Measurements from ENCODE around the gene TUBG2.
A peak's percentile ranks its signal among the peaks of the same experiment; 100 is the strongest.
"Not testable (repeated sequence)": the region's sequence is repeated elsewhere in the genome, so short reads cannot be mapped to it uniquely, and the experiment has no call there.

The TUBG2 gene

DNA sequence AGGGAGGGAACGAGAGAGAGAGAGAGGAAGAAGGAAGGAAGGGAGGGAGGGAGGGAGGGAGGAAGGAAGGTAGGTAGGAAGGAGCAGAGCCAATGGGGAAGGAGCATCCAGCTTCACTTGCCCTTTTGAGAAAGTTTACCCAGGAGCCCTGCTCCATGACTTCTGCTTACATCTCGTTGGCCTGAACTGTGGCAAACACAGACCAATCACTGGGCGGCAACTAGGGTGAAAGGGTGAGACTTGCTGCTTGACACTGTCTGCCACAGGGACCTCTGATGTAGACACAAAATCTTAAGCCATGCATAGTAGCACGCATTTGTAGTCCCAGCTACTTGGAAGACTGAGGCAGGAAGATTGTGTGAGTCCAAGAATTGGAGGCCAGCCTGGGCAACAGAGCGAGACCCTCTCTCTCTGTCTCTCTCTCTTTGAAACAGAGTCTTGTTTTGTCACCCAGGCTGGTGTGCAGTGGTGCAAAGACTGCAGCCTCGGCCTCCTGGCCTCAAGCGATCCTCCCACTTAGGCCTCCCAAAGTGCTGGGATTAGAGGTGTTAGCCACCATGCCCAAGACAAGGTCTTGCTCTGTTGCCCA is 19.5 kb upstream of the TUBG2 start:
- H3K4me3 Mint-ChIP-seq, result no peak overlapping the region
- no peaks in the 10 kb centered on the region for H3K36me3 Mint-ChIP-seq (ENCODE audit: low read depth)
- intact Hi-C loops (cut with micrococcal nuclease), result no loop called here
- no peak overlapping the region for H3K27ac Mint-ChIP-seq
- no peaks in the 10 kb centered on the region for H3K4me1 Mint-ChIP-seq (ENCODE audit: low read depth)
- no peaks in the 10 kb centered on the region for H3K9me3 Mint-ChIP-seq
- peaks cover 17% of the 10 kb centered on the region for H3K27me3 Mint-ChIP-seq

DNA sequence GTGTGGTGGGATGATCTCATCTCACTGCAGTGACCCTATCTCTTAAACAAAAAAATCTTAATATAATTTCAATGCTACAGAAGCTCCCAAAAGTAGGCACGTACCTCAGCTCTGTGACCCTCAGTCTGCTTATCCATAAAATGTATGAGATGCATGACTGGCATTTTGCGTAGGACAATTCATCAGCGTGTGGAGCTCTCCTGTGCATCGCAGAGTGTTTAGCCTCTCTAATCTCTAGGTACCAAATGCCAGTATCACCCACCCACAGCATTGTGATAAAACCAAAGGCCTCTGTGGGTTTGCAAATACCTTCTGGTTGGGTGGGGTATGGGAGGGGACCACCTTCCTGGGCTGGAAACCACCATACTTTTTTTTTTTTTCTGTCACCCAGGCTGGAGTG is 19.0 kb upstream of the TUBG2 start:
- Mint-ChIP-seq H3K27me3 (peaks cover 17% of the 10 kb centered on the region), H3K27ac (no peak overlapping the region), H3K9me3 (no peaks in the 10 kb centered on the region), H3K4me3 (no peak overlapping the region), H3K4me1 (ENCODE audit: low read depth) (no peaks in the 10 kb centered on the region), H3K36me3 (ENCODE audit: low read depth) (no peaks in the 10 kb centered on the region)
- intact Hi-C loops (cut with micrococcal nuclease), result no loop called here

DNA sequence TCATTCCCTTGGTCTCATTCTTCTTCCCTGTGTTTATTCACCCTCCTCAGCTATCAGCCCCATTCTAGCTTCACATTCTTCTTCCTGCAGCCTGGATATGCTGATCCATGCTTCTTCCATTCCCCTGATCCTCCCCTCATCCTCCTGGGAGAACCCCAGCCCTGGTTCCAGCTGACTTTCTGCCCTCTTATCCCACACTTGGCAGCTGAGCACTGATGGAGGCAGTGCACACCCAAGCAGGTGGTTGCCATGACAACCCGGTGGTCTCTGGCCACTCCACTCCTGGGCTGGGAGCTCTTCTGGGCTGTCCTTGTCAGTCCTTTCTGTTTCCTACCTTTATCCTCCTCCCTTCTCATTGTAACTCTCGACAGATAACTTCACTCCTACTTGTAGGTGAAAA is 16.7 kb upstream of the TUBG2 start:
- H3K27me3 Mint-ChIP-seq, result peaks cover 12% of the 10 kb centered on the region
- intact Hi-C loops (cut with micrococcal nuclease), result no loop called here
- H3K4me3 Mint-ChIP-seq, result no peak overlapping the region
- H3K27ac Mint-ChIP-seq, result no peak overlapping the region
- H3K4me1 Mint-ChIP-seq (ENCODE audit: low read depth), result no peaks in the 10 kb centered on the region
- no peaks in the 10 kb centered on the region for H3K9me3 Mint-ChIP-seq
- no peaks in the 10 kb centered on the region for H3K36me3 Mint-ChIP-seq (ENCODE audit: low read depth)

DNA sequence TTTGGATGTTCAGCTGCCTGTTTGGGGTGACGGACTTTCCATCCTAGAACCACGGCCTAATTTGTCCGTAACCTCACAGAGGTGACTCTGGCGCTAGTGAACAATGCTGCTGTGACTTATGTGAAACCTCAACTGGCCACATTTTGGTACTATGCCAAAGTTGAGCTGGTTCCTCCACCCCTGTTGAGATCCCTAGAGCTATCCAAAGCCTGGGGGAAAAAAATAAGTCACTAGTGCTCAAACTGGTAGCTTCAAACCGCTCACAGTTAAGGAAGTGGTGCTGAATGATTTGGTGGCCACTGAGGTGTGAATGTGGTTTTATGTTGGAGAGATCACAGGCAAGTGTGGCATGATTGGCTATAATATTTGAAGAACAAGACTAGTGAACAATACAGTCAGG is 11.3 kb upstream of the TUBG2 start:
- no peak overlapping the region for H3K27ac Mint-ChIP-seq
- H3K27me3 Mint-ChIP-seq, result peaks cover 6% of the 10 kb centered on the region
- H3K4me1 Mint-ChIP-seq (ENCODE audit: low read depth), result no peaks in the 10 kb centered on the region
- intact Hi-C loops (cut with micrococcal nuclease), result no loop called here
- H3K9me3 Mint-ChIP-seq, result no peaks in the 10 kb centered on the region
- no peaks in the 10 kb centered on the region for H3K36me3 Mint-ChIP-seq (ENCODE audit: low read depth)
- no peak overlapping the region for H3K4me3 Mint-ChIP-seq

DNA sequence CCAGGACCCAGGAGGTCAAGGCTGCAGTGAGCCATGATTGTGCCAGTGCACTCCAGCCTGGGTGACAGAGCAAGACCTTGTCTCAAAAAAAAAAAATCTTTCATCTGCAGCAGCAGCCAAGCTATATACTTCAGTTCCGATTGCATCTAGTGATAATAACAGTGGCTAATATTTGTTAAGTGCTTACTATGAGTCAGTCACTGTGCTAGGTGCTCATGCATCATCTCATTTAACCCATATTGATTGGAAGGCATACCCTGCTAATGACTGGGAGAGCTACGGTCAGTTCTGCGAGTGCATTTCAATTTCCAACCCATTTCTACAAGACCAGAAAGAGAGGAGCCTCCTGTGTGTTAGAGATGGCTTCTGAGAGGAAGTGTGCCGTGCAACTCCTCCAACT is 7.7 kb upstream of the TUBG2 start:
- no peak overlapping the region for H3K27ac Mint-ChIP-seq
- H3K4me3 Mint-ChIP-seq, result no peak overlapping the region
- no peaks in the 10 kb centered on the region for H3K9me3 Mint-ChIP-seq
- H3K36me3 Mint-ChIP-seq (ENCODE audit: low read depth), result no peaks in the 10 kb centered on the region
- peaks cover 10% of the 10 kb centered on the region for H3K4me1 Mint-ChIP-seq (ENCODE audit: low read depth)
- H3K27me3 Mint-ChIP-seq, result peaks cover 33% of the 10 kb centered on the region
- intact Hi-C loops (cut with micrococcal nuclease), result no loop called here

DNA sequence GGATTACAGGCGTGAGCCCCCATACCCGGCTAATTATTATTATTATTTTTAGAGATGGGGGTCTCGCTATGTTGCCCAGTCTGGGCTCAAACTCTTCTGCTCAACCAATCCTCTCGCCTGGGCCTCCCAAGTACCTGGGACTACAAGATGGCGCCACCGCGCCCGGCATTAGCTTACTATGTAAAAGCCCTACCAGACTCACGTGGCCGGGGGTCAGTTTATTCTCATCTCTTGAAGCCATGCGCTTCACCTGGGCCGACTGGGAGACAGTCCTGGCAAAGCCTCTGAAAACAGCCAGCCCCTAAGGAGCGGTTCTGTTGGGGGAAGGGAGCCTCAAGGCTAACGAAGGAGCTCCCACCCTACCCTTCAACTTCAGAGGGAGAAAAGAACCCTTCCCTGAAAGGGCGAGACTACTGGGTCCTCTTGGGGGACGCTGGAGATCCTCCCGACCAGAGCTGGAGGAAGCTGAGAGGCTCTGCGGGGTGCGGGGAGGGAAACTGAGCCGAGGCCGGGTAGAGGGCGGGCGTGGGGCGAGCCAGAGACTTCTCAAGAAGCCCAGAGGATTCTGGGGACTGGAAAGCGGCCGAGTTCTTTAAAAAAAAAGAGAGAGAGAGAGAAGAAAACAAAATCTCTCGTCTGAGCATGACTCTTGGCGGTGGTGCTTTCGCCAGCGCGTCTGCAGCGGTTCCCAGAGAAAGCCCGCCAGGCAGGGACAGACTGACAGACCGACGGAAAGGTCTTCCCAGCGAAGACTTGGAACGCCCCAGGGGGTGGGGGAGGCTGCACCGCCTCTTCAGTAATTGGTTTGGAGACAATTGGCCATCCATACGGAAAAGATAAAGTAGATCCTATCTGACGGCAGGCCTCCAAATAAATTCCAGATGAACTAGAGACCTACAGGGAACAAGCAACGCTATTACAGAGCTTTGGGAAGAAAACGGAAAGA is 5.6 kb upstream of the TUBG2 start:
- Mint-ChIP-seq H3K27ac (no peak overlapping the region), H3K27me3 (peaks cover 41% of the 10 kb centered on the region), H3K4me3 (peak overlapping the region; percentile 57), H3K4me1 (ENCODE audit: low read depth) (peaks cover 22% of the 10 kb centered on the region), H3K36me3 (ENCODE audit: low read depth) (no peaks in the 10 kb centered on the region), H3K9me3 (peaks cover 6% of the 10 kb centered on the region)
- intact Hi-C loops (cut with micrococcal nuclease), result no loop called here

DNA sequence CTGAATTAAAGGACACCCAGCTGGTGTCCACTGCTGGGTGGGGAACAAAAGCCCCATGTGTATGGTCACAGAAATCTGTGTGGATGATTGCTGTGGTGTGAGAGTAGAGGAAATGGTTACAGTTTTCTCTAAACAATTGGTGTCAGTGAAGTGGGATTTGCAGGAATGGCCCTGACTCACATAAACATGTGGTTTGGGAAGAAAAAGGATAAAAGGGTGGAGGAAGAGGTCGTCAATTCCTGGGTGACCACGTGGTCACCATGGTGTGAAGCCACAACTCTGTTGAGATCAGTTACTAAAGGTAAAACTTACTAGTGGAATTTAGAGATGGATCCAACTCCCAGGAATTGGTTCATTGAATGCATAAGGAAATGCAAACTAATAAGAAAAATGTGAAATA is 3.6 kb upstream of the TUBG2 start:
- H3K4me3 Mint-ChIP-seq, result no peak overlapping the region
- peaks cover 32% of the 10 kb centered on the region for H3K4me1 Mint-ChIP-seq (ENCODE audit: low read depth)
- peaks cover 7% of the 10 kb centered on the region for H3K9me3 Mint-ChIP-seq
- H3K27me3 Mint-ChIP-seq, result peaks cover 53% of the 10 kb centered on the region
- no peak overlapping the region for H3K27ac Mint-ChIP-seq
- intact Hi-C loops (cut with micrococcal nuclease), result no loop called here
- no peaks in the 10 kb centered on the region for H3K36me3 Mint-ChIP-seq (ENCODE audit: low read depth)

DNA sequence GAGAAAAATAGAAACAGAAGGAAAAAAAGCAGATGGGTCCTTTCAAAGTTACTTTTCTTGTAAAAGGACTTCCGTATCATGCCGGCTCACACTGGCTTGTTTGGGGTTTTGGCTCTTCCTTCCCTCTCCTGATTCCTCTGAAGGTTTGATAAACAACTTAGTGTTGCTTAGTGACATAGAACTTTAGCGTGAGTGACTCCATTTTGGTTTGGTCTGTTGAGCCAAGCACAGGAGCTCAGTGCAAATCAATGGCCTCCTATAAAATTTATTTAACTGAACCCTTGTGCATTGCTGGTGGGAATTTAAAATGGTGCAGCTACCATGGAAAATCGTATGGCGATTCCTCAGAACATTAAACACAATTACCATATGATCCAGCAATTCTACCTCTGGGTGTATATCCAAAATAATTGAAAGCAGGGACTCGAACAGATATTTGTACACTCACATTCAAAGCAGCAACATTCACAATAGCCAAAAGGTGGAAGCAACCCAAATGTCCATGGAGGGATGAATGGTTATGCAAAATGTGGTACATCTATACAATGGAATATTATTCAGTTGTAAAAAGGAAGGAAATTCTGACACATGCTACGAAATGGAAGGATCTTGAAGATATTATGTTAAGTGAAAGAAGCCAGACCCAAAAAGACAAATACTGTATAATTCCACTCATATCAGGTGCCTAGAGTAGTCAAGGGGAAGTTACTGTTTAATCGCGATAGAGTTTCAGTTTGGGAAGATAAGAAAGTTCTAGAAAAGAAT is 1.1 kb upstream of the TUBG2 start:
- no peaks in the 10 kb centered on the region for H3K36me3 Mint-ChIP-seq (ENCODE audit: low read depth)
- intact Hi-C loops (cut with micrococcal nuclease), result no loop called here
- no peak overlapping the region for H3K27ac Mint-ChIP-seq
- peaks cover 32% of the 10 kb centered on the region for H3K4me1 Mint-ChIP-seq (ENCODE audit: low read depth)
- H3K4me3 Mint-ChIP-seq, result peak overlapping the region; percentile 2
- H3K9me3 Mint-ChIP-seq, result peaks cover 7% of the 10 kb centered on the region
- H3K27me3 Mint-ChIP-seq, result peaks cover 49% of the 10 kb centered on the region

DNA sequence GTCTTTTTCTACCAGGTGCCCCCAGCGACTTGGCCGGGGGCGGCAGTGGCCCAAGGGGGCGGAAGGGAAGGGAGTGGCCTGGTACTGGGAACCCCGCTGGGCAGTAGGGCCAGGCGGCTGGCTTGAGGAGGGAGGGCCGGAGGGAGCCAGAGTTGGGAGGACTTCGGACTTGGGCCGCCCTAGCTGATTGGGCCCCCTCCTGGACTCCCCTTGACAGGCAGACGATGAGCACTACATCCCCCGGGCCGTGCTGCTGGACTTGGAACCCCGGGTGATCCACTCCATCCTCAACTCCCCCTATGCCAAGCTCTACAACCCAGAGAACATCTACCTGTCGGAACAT is 819 bp downstream of the TUBG2 start:
- H3K27me3 Mint-ChIP-seq, result peaks cover 30% of the 10 kb centered on the region
- peak overlapping the region; percentile 87 for H3K4me3 Mint-ChIP-seq
- peak overlapping the region; percentile 82 for H3K27ac Mint-ChIP-seq
- H3K9me3 Mint-ChIP-seq; H3K36me3 Mint-ChIP-seq (ENCODE audit: low read depth); intact Hi-C loops (cut with micrococcal nuclease): not testable (repeated sequence)
- H3K4me1 Mint-ChIP-seq (ENCODE audit: low read depth), result peaks cover 22% of the 10 kb centered on the region

DNA sequence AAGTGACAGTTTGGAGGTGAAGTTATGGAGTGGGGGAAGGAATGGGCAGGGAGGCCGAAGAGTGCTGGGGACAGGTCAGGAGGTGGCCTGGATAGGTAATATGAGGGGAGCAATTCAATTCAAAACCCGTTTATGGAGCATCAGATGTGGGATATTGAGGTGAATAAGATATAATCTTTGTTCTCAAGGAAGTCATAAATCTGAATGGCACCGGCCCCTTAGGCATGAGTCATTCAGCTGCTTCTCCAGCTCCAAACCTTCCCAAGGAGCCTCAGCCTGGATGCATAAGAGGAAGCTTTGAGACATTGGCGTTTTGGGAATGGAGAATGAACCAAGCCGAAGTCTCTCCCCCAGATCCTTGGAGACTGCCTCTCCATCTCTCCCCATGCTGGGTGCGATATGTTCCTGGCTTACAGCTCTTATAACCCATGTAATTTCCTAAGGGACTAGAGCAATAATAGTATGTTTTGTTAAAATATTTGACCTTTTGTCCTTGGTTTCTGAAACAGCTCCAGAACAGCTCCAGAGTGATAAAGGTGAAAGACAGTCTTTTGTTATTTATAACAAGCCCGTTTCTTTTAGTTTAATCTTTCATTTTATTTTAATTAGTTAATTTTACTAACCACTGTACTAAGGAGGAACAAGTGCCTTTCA is 1.7 kb downstream of the TUBG2 start:
- intact Hi-C loops (cut with micrococcal nuclease), result no loop called here
- H3K9me3 Mint-ChIP-seq, result peaks cover 7% of the 10 kb centered on the region
- H3K4me1 Mint-ChIP-seq (ENCODE audit: low read depth), result peaks cover 22% of the 10 kb centered on the region

DNA sequence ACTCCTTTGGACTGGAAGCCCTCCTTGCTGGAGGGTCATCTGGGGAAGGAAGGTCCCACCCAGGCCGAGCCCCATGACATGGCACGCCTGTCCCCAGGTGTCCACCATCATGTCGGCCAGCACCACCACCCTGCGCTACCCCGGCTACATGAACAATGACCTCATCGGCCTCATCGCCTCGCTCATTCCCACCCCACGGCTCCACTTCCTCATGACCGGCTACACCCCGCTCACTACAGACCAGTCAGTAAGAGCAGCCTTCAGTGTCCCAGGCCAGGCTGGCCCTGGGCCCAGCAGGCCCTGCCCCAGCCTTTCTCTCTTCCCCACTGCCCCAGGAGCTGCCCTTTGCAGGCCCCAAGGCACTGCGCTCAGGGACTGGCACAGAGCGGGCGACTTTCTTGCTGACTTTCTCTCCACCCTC is 6.5 kb downstream of the TUBG2 start:
- peaks cover 5% of the 10 kb centered on the region for H3K4me1 Mint-ChIP-seq (ENCODE audit: low read depth)
- intact Hi-C loops (cut with micrococcal nuclease), result no loop called here
- H3K36me3 Mint-ChIP-seq (ENCODE audit: low read depth), result peaks cover 28% of the 10 kb centered on the region
- no peaks in the 10 kb centered on the region for H3K9me3 Mint-ChIP-seq
- no peak overlapping the region for H3K27ac Mint-ChIP-seq
- H3K4me3 Mint-ChIP-seq, result no peak overlapping the region
- H3K27me3 Mint-ChIP-seq, result peaks cover 22% of the 10 kb centered on the region

More for the DNA sequence above, 1.7 kb downstream of the TUBG2 start:
- H3K36me3 Mint-ChIP-seq (ENCODE audit: low read depth), result peaks cover 8% of the 10 kb centered on the region
- H3K4me3 Mint-ChIP-seq, result no peak overlapping the region
- no peak overlapping the region for H3K27ac Mint-ChIP-seq
- peaks cover 24% of the 10 kb centered on the region for H3K27me3 Mint-ChIP-seq

DNA sequence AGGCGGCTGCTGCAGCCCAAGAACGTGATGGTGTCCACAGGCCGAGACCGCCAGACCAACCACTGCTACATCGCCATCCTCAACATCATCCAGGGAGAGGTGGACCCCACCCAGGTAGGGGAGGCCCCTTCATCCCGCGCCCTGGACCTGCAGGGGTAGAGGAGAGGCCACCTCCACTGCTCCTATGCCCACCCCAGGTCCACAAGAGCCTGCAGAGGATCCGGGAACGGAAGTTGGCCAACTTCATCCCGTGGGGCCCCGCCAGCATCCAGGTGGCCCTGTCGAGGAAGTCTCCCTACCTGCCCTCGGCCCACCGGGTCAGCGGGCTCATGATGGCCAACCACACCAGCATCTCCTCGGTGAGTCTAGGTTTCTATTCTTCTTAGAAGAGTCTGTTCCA is 7.0 kb downstream of the TUBG2 start:
- intact Hi-C loops (cut with micrococcal nuclease); H3K4me3 Mint-ChIP-seq; H3K27ac Mint-ChIP-seq; H3K9me3 Mint-ChIP-seq; H3K4me1 Mint-ChIP-seq (ENCODE audit: low read depth): not testable (repeated sequence)
- Mint-ChIP-seq H3K27me3 (peaks cover 27% of the 10 kb centered on the region), H3K36me3 (ENCODE audit: low read depth) (peaks cover 28% of the 10 kb centered on the region)

DNA sequence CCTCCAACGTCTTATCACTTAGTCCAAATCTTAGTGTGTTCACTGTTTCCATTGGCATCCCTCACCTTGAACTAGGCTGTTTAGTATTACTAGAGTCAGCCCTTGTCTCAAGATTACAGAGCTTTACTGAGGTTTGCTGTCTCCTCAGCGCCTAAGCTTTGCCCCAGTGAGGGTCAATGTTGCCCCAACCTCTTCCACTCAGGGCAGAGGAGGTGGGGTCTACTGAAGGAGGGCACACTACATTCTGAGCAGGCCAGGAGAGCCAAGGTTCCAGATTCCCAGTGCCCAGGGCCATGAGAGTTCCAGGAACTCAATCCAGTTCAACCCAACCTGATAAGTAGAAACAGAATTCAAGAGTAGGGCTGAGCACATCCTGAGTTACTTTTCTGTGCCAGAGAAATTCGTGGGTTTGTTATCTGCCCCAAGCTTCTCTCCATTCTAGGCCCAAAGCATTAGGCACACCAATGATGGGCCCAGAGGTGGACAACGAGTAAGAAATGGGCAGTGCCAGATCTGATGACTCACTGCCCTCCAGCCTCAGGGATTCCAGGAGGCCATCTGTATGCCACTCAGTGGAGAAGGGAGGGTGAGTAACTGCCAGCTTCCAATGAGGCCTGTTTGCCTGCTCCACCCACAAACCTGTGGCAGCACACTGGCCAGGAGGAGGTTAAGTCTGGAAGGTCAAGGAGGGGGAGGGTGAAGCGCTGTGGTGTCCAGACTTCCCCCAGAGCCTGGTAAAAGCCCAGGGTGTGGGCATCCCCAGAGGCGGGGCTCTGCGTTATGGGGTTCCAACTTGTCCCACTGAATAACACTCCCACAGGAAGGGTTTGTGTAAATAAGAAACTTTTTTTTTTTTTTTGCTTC is 8.2 kb downstream of the TUBG2 start:
- H3K36me3 Mint-ChIP-seq (ENCODE audit: low read depth), result peaks cover 28% of the 10 kb centered on the region
- intact Hi-C loops (cut with micrococcal nuclease), result no loop called here
- H3K4me3 Mint-ChIP-seq, result no peak overlapping the region
- H3K9me3 Mint-ChIP-seq, result no peaks in the 10 kb centered on the region
- peaks cover 39% of the 10 kb centered on the region for H3K27me3 Mint-ChIP-seq
- H3K27ac Mint-ChIP-seq, result no peak overlapping the region
- H3K4me1 Mint-ChIP-seq (ENCODE audit: low read depth), result peaks cover 18% of the 10 kb centered on the region

Measured in dendritic cell treated with granulocyte-macrophage colony-stimulating factor and Interleukin-4, amounts not matched to agents 40 ng/mL and 50 ng/mL, for 4 days (primary cell).